Measurements from ENCODE around the gene KCTD6. TPM values are rescaled to one million over a fixed set of nuclear protein-coding genes. Genes with fewer than 3 reads are reported as not detected.

Gene KCTD6
- polyA plus RNA-seq, 1 of the 3 experiments (the other 2 are of a cell fraction), result 7.8 TPM

- Histone ChIP-seq H3K27me3 (ENCODE audit: insufficient read depth) (no peaks in the 10 kb centered on the region), H3K9ac (no peak within 1 kb of the TSS), H3K36me3 (replicated peaks in 1 of 2; ENCODE audit: control insufficient read depth in 1 of 2, insufficient read depth in 2 of 2, low read length in 1 of 2) (no peaks in the 10 kb centered on the region), H3K4me3 (ENCODE audit: low read depth in 2 of 2, low read length in 1 of 2) (no peak within 1 kb of the TSS; a peak in 1 of 4 replicates), H3K9me3 (no peaks in the 10 kb centered on the region), H3K79me2 (ENCODE audit: insufficient read depth) (no peaks in the 10 kb centered on the region), H3K27ac (ENCODE audit: low read depth in 2 of 2, low read length in 1 of 2) (peak within 1 kb of the TSS in 1 of 2 experiments; percentile 18; a peak in 1 of 4 replicates), H4K20me1 (ENCODE audit: insufficient read depth) (no peaks in the 10 kb centered on the region), H2AFZ (ENCODE audit: low read depth) (no peak within 1 kb of the TSS), H3K4me1 (ENCODE audit: control insufficient read depth in 1 of 2, insufficient read depth in 2 of 2, low read depth in 1 of 2, low read length in 1 of 2) (peaks cover 0 to 9% of the 10 kb centered on the region in 2 experiments; a peak in 1 of 4 replicates), H3K4me2 (no peak within 1 kb of the TSS), H3K9me2 (no peaks in the 10 kb centered on the region), H3F3A (replicated peaks; ENCODE audit: insufficient read depth) (peaks cover 4% of the 10 kb centered on the region)
- DNase-seq, result no peak
- WGBS (ENCODE audit: low lambda C conversion rate), result 84% methylated on average over 13 of the region's 13 CpGs
- CTCF ChIA-PET, result interaction anchor here (1.1 to 12.5 kb wide), 6 partner anchors 10 to 231 kb away, joined by 4 to 99 read pairs (median 10); partner anchors contain the start of genes HTD2, KCTD6 and RPP14
- TF ChIP-seq ELF1 (IDR thresholded peaks at IDR 0.05) (no peak), RAD21 (IDR thresholded peaks at IDR 0.05; ENCODE audit: low read length) (no peak), FOSL2 (IDR thresholded peaks at IDR 0.05; ENCODE audit: borderline replicate concordance, low read depth) (no peak), EP300 (IDR thresholded peaks at IDR 0.05; ENCODE audit: borderline replicate concordance in 1 of 2, low read depth in 1 of 2, low read length in 1 of 2) (no peak), TAF1 (IDR thresholded peaks at IDR 0.05; ENCODE audit: borderline replicate concordance, low read depth, low read length) (no peak), RFX5 (IDR thresholded peaks at IDR 0.05; ENCODE audit: low read length) (no peak), JUND (IDR thresholded peaks at IDR 0.05) (no peak), RXRA (IDR thresholded peaks at IDR 0.05; ENCODE audit: borderline replicate concordance, low read depth) (no peak), CHD2 (IDR thresholded peaks at IDR 0.05; ENCODE audit: low read length, partially characterized antibody) (no peak), ZBTB33 (IDR thresholded peaks at IDR 0.05; ENCODE audit: borderline replicate concordance, low read depth) (no peak), USF1 (IDR thresholded peaks at IDR 0.05; ENCODE audit: borderline replicate concordance, low read depth) (no peak), YY1 (IDR thresholded peaks at IDR 0.05; ENCODE audit: low read depth) (no peak), SIN3A (IDR thresholded peaks at IDR 0.05; ENCODE audit: borderline replicate concordance, low read depth, low read length) (no peak), REST (IDR thresholded peaks at IDR 0.05; ENCODE audit: low read depth, low read length) (no peak), GATA2 (CRISPR knock-in tag; IDR thresholded peaks at IDR 0.05) (no peak), RCOR1 (IDR thresholded peaks at IDR 0.05; ENCODE audit: low read length) (no peak), FOXJ3 (CRISPR knock-in tag; IDR thresholded peaks at IDR 0.05) (no peak), NRF1 (IDR thresholded peaks at IDR 0.05; ENCODE audit: low read depth, low read length) (no peak)
- TF ChIP-seq, protein P1, sequence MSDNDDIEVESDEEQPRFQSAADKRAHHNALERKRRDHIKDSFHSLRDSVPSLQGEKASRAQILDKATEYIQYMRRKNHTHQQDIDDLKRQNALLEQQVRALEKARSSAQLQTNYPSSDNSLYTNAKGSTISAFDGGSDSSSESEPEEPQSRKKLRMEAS (IDR thresholded peaks at IDR 0.05; ENCODE audit: low read depth), result no peak
- POLR2A ChIA-PET, result no interaction called here
These were observed 44.9 kb downstream of the KCTD6 start, which contains the start of gene ACOX2 for GRCh38 chr3:58536501-58537411. ACOX2 (minus strand) TSS chr3:58537190; CDS start chr3:58535106, 2,084 bp downstream.

All from SK-N-SH (cell line).